Activated CD4-positive, alpha-beta T cell treated with anti-CD3 and anti-CD28 coated beads, Interleukin-2, amount 10 ng/mL, durations not matched to agents 24 days and 14 days (primary cell): ENCODE results near the gene MON2. TPM values are rescaled to one million over a fixed set of nuclear protein-coding genes. Genes with fewer than 3 reads are reported as not detected.

Source experiments
- DNase-seq: peaks from one replicate; pipeline ENCODE4 v3.0.0; 2022
- H3K27ac Mint-ChIP-seq: one replicate; pipeline ENCODE4 v1.8.0; 2022; ENCODE audit warnings: mild to moderate bottlenecking, mixed read lengths
- H3K27me3 Mint-ChIP-seq: one replicate; pipeline ENCODE4 v1.8.0; 2022; ENCODE audit warnings: mixed read lengths
- H3K36me3 Mint-ChIP-seq: one replicate; pipeline ENCODE4 v1.8.0; 2022; ENCODE audit warnings: low read depth, mild to moderate bottlenecking, mixed read lengths
- H3K4me1 Mint-ChIP-seq: one replicate; pipeline ENCODE4 v1.8.0; 2021; ENCODE audit warnings: mixed read lengths
- H3K4me3 Mint-ChIP-seq: one replicate; pipeline ENCODE4 v1.8.0; 2022; ENCODE audit warnings: mild to moderate bottlenecking, moderate library complexity, mixed read lengths
- H3K9me3 Mint-ChIP-seq: one replicate; pipeline ENCODE4 v1.8.0; 2021; ENCODE audit warnings: mixed read lengths
- intact Hi-C: fragments of 100-400 bp; cut with micrococcal nuclease; formaldehyde crosslinking; loops from one replicate; pipeline ENCODE4 v1.15.1; 2023
- total RNA-seq: library from RNA; stranded (reverse); gene quantifications from 2 replicates; pipeline ENCODE4 v1.2.3, GENCODE V29; 2022

Gene MON2
- total RNA-seq, 1 donor from 2014 or later: 36.4 TPM

GRCh38 chr12:62647586-62647985, 181.0 kb downstream of the MON2 start:
- no peak overlapping the region for H3K27ac Mint-ChIP-seq
- no peak overlapping the region for H3K4me3 Mint-ChIP-seq
- intact Hi-C loops: no loop called here
- peaks cover 3% of the 10 kb centered on the region for H3K9me3 Mint-ChIP-seq
- peaks cover 6% of the 10 kb centered on the region for H3K27me3 Mint-ChIP-seq
- DNase-seq: no peak
- no peaks in the 10 kb centered on the region for H3K36me3 Mint-ChIP-seq
- H3K4me1 Mint-ChIP-seq: no peaks in the 10 kb centered on the region

DNA sequence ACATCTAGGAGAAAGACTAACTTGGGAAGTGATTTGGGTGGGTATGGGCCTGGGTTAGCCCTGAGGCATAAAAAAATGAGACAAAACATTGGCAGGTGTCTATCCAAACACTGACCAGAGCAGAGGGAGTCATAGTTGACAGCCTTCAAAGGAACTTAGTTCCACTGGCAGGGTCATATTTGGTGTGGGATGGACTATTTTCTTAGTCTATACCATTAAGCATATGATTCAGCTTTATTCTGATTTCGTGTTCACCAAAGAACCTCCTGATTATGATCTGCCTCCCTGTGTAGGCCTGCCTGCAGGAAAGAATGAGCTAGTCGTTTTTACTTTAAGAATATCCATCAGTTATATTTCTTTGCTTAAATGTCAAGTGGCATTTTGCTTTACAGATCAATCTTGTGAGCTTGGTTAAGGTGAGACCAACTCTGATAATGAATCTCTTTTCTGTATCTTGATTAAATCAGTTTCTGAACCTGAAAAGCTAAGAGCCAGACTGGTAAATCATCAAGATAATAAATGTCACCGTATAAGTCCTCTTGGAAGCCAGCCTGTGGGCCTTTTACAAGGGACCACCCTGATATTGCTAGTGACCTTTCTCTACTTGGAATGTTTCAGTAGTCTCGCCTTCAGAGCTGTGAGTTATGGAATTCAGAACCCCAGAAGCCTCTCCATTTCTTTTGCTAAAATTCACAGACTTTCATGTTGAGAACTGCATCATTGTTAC, 182.9 kb downstream of the MON2 start:
- Mint-ChIP-seq H3K27me3 (peaks cover 15% of the 10 kb centered on the region), H3K4me1 (peaks cover 4% of the 10 kb centered on the region), H3K27ac (no peak overlapping the region), H3K9me3 (peaks cover 3% of the 10 kb centered on the region), H3K4me3 (no peak overlapping the region), H3K36me3 (no peaks in the 10 kb centered on the region)
- intact Hi-C loops: no loop called here
- no peak for DNase-seq

Other genes with a start within 250 kb of the MON2 start
- 102 and 112 TPM in 2 replicates for gene USP15, start 206.4 kb upstream of the MON2 start, total RNA-seq